ENCODE results near the gene B4GALNT1. TPM values are rescaled to one million over a fixed set of nuclear protein-coding genes. Genes with fewer than 3 reads are reported as not detected.

B4GALNT1 gene
- total and polyA plus RNA-seq, 10 of the 15 experiments (the other 5 are each of a cell fraction or from before 2014, with no cell fraction given): 0.01 to 0.38 (median 0.14) TPM; not detected in 3

DNA sequence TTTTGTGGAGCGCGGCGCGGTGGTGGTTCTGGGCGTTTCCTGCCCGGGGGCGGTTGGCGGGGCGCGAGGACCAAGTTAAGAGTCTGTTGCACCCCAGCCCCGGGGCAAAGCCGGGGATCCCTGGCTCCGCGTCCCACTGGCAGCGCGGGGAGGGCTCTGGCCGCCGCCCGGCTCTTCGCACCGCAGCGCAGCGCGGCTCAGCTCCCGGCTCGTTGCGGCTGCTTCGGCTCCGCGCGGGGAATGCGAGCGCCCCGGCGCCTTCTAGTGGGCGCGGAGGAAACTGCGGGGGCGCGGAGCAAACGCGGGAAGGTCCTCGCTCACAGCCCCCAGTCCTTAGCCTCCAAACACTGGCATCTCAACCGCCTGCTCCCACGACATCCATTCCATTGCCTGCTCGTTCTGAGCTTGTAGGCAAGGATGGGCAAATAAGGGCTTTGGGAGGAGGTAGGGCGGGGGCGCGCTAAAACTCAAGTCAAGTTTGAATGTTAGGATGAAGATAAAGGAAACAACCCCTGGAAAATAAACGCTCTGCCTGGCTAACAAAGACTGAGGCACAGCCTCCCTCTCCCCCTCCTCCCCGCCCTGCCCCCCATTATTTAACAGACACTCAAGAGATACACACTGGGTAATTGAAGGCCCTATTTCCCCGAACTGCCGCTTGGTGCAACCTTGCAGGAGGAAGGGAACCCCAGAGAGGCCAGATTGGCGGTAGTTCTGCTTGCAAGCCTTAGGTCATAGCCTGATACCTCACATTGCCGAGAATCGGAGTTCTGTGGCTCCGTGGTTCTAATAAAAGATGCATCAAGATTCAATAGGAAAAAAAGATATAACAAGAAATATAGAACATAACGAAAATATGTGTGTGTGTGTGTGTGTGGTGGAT is at the start of gene B4GALNT1 (continued):
- TF ChIP-seq ZNF384 (IDR thresholded peaks at IDR 0.05; ENCODE audit: borderline replicate concordance, low read depth, low read length) (no peak), RUNX3 (IDR thresholded peaks at IDR 0.05; ENCODE audit: low read length) (0 out of 2 replicates have a peak, but pooled peaks have one; percentile 18), IKZF1 (conservative IDR thresholded peaks at IDR 0.05) (peak; percentile 63), GATAD2B (conservative IDR thresholded peaks at IDR 0.05; ENCODE audit: low read depth) (peak; percentile 74; the same call in 1 of the 2 replicates)
- TF ChIP-seq, protein P1, sequence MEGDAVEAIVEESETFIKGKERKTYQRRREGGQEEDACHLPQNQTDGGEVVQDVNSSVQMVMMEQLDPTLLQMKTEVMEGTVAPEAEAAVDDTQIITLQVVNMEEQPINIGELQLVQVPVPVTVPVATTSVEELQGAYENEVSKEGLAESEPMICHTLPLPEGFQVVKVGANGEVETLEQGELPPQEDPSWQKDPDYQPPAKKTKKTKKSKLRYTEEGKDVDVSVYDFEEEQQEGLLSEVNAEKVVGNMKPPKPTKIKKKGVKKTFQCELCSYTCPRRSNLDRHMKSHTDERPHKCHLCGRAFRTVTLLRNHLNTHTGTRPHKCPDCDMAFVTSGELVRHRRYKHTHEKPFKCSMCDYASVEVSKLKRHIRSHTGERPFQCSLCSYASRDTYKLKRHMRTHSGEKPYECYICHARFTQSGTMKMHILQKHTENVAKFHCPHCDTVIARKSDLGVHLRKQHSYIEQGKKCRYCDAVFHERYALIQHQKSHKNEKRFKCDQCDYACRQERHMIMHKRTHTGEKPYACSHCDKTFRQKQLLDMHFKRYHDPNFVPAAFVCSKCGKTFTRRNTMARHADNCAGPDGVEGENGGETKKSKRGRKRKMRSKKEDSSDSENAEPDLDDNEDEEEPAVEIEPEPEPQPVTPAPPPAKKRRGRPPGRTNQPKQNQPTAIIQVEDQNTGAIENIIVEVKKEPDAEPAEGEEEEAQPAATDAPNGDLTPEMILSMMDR (IDR thresholded peaks at IDR 0.05 in 2 of 3, conservative IDR thresholded peaks at IDR 0.05 in 1 of 3; ENCODE audit: control insufficient read depth in 2 of 3, extremely low read depth in 1 of 3, insufficient read depth in 1 of 3, low read depth in 3 of 3, low read length in 3 of 3): peak; percentile 77 to 93 (median 86)

DNA sequence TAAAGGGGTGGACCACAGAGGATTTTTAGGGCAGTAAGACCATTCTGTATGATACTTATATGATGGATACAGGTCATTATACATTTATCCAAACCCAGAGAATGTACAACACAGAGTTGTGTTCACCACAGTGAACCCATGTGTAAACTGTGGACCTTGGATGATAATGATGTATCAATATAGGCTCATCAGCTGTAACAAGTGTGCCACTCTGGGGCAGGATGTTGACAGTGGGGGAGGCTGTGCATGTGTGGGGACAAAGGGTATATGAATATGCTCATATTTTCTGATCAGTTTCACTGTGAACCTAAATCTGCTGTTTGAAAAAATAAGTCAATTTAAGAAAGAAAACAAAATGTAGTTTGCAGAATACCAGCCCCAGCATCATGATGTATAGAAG is 46.7 kb upstream of the B4GALNT1 start:
- no peaks in the 10 kb centered on the region for H4K20me1 ChIP-seq (ENCODE audit: control insufficient read depth, insufficient read depth)
- ChIA-PET POLR2A (no interaction called here), CTCF (no interaction called here), RAD21 (ENCODE audit: unreplicated experiment) (no interaction called here), SMC1A (ENCODE audit: uncharacterized antibody, unreplicated experiment) (no interaction called here)
- no TSS peak for BruUV-seq (replicated peaks)
- no peak overlapping the region for H3K4me2 ChIP-seq (ENCODE audit: control insufficient read depth, insufficient read depth)
- H3K9ac ChIP-seq (ENCODE audit: control insufficient read depth, insufficient read depth, low read length): no peak overlapping the region
- H3K27me3 ChIP-seq (replicated peaks in 1 of 2; ENCODE audit: control insufficient read depth in 2 of 2, insufficient read depth in 2 of 2, low read length in 1 of 2): no peaks in the 10 kb centered on the region; a peak in 1 of 4 replicates
- no peaks in the 10 kb centered on the region for H3K79me2 ChIP-seq (ENCODE audit: control insufficient read depth, insufficient read depth, low read length)
- H2AFZ ChIP-seq (ENCODE audit: control insufficient read depth, low read depth, low read length): no peak overlapping the region
- in situ Hi-C loops (cut with MboI) (no loop called here), intact Hi-C loops (cut with micrococcal nuclease; ENCODE audit: unreplicated experiment) (no loop called here)
- ATAC-seq (no peak), FAIRE-seq (no peak), DNase-seq (ENCODE audit: low read depth, low spot score) (no peak)
- H3K27ac ChIP-seq (ENCODE audit: control insufficient read depth, insufficient read depth): no peak overlapping the region
- H3K4me1 ChIP-seq (ENCODE audit: control insufficient read depth, insufficient read depth, low read length): no peaks in the 10 kb centered on the region
- no peak overlapping the region for H3K4me3 ChIP-seq
- no peaks in the 10 kb centered on the region for H3K9me3 ChIP-seq (replicated peaks; ENCODE audit: control insufficient read depth, insufficient read depth, low read length)
- H3K36me3 ChIP-seq (ENCODE audit: control insufficient read depth in 2 of 2, insufficient read depth in 2 of 2, low read length in 1 of 2): no peaks in the 10 kb centered on the region
- TF ChIP-seq CHD2 (IDR thresholded peaks at IDR 0.05; ENCODE audit: borderline replicate concordance, low read depth, low read length) (no peak), ZNF274 (IDR thresholded peaks at IDR 0.05; ENCODE audit: insufficient read depth, insufficient read length) (no peak), CEBPB (IDR thresholded peaks at IDR 0.05; ENCODE audit: borderline replicate concordance in 1 of 2, low read depth in 2 of 2, low read length in 2 of 2) (no peak), RBBP5 (conservative IDR thresholded peaks at IDR 0.05) (no peak), WRNIP1 (IDR thresholded peaks at IDR 0.05; ENCODE audit: borderline replicate concordance, low read depth, low read length) (no peak), IRF4 (IDR thresholded peaks at IDR 0.05; ENCODE audit: low read depth, low read length) (no peak), MEF2B (IDR thresholded peaks at IDR 0.05; ENCODE audit: partially characterized antibody, poor library complexity, severe bottlenecking) (no peak), CREB1 (IDR thresholded peaks at IDR 0.05; ENCODE audit: low read depth) (no peak)
- TF ChIP-seq, protein P2, sequence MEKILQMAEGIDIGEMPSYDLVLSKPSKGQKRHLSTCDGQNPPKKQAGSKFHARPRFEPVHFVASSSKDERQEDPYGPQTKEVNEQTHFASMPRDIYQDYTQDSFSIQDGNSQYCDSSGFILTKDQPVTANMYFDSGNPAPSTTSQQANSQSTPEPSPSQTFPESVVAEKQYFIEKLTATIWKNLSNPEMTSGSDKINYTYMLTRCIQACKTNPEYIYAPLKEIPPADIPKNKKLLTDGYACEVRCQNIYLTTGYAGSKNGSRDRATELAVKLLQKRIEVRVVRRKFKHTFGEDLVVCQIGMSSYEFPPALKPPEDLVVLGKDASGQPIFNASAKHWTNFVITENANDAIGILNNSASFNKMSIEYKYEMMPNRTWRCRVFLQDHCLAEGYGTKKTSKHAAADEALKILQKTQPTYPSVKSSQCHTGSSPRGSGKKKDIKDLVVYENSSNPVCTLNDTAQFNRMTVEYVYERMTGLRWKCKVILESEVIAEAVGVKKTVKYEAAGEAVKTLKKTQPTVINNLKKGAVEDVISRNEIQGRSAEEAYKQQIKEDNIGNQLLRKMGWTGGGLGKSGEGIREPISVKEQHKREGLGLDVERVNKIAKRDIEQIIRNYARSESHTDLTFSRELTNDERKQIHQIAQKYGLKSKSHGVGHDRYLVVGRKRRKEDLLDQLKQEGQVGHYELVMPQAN (conservative IDR thresholded peaks at IDR 0.05): no peak
- TF ChIP-seq, protein P3, sequence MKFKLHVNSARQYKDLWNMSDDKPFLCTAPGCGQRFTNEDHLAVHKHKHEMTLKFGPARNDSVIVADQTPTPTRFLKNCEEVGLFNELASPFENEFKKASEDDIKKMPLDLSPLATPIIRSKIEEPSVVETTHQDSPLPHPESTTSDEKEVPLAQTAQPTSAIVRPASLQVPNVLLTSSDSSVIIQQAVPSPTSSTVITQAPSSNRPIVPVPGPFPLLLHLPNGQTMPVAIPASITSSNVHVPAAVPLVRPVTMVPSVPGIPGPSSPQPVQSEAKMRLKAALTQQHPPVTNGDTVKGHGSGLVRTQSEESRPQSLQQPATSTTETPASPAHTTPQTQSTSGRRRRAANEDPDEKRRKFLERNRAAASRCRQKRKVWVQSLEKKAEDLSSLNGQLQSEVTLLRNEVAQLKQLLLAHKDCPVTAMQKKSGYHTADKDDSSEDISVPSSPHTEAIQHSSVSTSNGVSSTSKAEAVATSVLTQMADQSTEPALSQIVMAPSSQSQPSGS (IDR thresholded peaks at IDR 0.05; ENCODE audit: low read length): no peak
- TF ChIP-seq, protein P4, sequence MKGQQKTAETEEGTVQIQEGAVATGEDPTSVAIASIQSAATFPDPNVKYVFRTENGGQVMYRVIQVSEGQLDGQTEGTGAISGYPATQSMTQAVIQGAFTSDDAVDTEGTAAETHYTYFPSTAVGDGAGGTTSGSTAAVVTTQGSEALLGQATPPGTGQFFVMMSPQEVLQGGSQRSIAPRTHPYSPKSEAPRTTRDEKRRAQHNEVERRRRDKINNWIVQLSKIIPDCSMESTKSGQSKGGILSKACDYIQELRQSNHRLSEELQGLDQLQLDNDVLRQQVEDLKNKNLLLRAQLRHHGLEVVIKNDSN (IDR thresholded peaks at IDR 0.05; ENCODE audit: borderline replicate concordance, extremely low read length, insufficient read depth, low read depth, low read length): no peak
